Measurements from ENCODE around the gene ST7. TPM values are rescaled to one million over a fixed set of nuclear protein-coding genes. Genes with fewer than 3 reads are reported as not detected.

Gene ST7
- total and polyA plus RNA-seq, 8 donors = 7.5 to 49.0 (median 16.1) TPM

DNA sequence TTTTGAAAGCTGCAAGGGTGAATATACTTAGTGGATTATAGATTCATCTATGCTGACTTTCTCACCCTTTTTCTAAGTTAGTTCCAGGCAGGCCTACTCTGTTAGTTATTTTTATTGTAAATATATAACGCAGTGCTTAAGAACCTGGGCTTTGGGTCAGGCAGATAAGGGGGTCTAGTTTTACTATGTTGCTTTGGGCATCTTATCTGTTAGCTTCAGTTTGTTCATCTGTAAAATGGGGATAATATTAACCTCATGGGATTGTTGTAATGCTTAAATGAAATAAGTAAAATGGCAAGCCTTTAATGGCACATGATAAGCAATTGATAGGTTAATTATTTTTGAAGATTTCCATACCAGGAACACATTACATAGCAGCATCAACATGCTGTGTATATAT, 79.5 kb downstream of the ST7 start:
- 42 to 76% (median 69%) methylated on average over 1 of the region's 1 CpG for WGBS, 5 donors

DNA sequence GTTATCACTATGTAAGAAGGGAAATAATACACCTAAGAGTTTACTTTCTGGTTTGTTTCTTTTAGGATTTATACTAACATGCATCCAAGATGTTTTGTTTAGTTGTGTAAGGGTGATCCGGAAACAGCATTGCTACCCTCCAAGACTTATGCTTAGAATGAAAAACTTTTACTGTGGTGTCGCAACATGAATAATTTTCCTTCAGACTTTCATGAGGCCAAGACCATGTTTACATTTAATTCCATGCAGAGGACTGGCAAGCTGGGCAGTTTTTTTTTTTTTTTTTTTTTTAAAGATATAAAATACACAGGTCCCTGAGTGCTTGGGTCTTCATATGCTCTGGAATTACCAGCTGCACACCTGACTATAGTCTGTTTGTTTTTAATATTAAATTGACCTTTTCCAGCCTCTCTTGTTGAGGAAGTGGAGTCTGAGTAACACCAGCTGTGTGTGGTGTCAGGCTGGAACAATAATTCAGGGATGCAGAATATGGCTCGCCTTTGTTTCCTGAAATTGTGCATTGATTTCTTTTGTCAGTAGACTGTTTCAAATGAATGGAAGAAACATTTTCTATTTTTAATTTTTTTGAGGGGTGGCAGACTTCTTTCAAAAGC, 81.7 kb downstream of the ST7 start:
- Histone ChIP-seq H3K27me3 (no peaks in the 10 kb centered on the region), H3K4me3 (no peak overlapping the region), H3K9me3 (peaks cover 0 to 10% (median 2%) of the 10 kb centered on the region in 4 donors), H3K4me1 (peaks cover 0 to 41% (median 16%) of the 10 kb centered on the region in 4 donors), H3K27ac (peak overlapping the region in 1 of 5 donors; percentile 24), H3K36me3 (no peaks in the 10 kb centered on the region)
- intact Hi-C loops (cut with DNase I; ENCODE audit: low total_unique reads) = no loop called here
- TF ChIP-seq EP300 (IDR thresholded peaks at IDR 0.05) (no peak), CTCF (IDR thresholded peaks at IDR 0.05) (no peak), POLR2AphosphoS5 (IDR thresholded peaks at IDR 0.05) (no peak), POLR2A (IDR thresholded peaks at IDR 0.05) (no peak)
- peak in 1 of 2 donors; percentile 37 for DNase-seq
- 28 to 39% (median 33%) methylated on average over 3 of the region's 3 CpGs for WGBS, 5 donors

More for the DNA sequence above, 79.5 kb downstream of the ST7 start:
- no peak for TF ChIP-seq POLR2AphosphoS5 (IDR thresholded peaks at IDR 0.05)
- TF ChIP-seq EP300 (IDR thresholded peaks at IDR 0.05) = no peak
- TF ChIP-seq POLR2A (IDR thresholded peaks at IDR 0.05) = no peak
- TF ChIP-seq CTCF (IDR thresholded peaks at IDR 0.05) = no peak
- no peaks in the 10 kb centered on the region for H3K27me3 ChIP-seq
- H3K36me3 ChIP-seq = no peaks in the 10 kb centered on the region
- DNase-seq = no peak
- peaks cover 0 to 41% (median 16%) of the 10 kb centered on the region in 4 donors for H3K4me1 ChIP-seq
- H3K27ac ChIP-seq = no peak overlapping the region
- no peak overlapping the region for H3K4me3 ChIP-seq
- peaks cover 0 to 15% (median 6%) of the 10 kb centered on the region in 4 donors for H3K9me3 ChIP-seq
- intact Hi-C loops (cut with DNase I; ENCODE audit: low total_unique reads) = no loop called here

DNA sequence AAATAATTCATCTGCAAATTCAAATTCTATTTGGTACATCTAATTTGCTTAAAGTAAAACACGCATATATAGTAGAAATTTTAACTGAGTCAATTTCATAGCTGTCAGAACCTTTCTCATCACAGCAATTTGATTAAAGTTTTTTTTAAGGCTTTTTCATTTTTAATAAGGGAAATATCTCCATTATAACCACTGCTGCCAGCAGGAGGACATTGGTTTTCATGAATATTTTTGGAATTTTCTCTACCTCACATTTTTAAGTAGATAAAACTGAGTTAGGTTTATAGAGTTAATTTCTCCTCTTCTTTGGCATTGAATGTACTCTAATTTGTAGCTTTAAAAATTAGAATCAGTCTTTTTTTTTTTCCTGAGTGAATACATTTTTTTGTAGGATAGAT, 82.2 kb downstream of the ST7 start:
- peaks cover 0 to 5% (median 2%) of the 10 kb centered on the region in 4 donors for H3K9me3 ChIP-seq

DNA sequence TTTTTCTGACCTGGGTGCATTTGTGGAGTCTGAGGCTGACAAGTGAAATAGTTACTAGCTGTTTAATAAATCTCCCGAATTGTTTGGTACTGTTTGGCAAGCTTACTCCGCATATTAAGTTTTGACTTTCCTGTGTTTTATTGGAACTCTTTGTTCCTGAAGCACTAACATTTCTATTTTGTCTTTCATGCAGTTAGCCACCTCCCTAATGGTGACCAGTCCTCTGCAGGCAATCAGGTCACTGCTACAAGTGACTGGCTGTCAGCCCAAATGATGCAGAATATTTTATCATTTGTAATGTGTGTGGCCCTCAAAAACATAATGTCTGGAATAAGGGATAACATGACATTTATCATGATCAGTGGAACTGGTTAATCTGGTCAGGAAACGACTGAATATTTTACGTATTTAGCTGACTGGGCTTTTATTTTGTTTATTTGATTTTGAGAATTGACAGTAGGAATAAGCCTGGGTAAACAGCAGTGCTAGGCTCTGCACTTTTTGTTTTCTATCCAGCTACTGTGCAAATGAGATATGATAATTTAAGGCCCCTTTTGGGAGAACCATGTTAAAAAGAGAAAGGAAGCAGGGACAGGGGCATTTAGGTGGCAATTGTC, 82.9 kb downstream of the ST7 start:
- H3K36me3 ChIP-seq = no peaks in the 10 kb centered on the region
- DNase-seq = no peak
- intact Hi-C loops (cut with DNase I; ENCODE audit: low total_unique reads) = no loop called here
- no peak overlapping the region for H3K4me3 ChIP-seq
- TF ChIP-seq EP300 (IDR thresholded peaks at IDR 0.05) (no peak), POLR2A (IDR thresholded peaks at IDR 0.05) (no peak), CTCF (IDR thresholded peaks at IDR 0.05) (no peak), POLR2AphosphoS5 (IDR thresholded peaks at IDR 0.05) (no peak)
- H3K27me3 ChIP-seq = no peaks in the 10 kb centered on the region
- no peak overlapping the region for H3K27ac ChIP-seq
- H3K4me1 ChIP-seq = peaks cover 0 to 41% (median 16%) of the 10 kb centered on the region in 4 donors
- 50 to 68% (median 57%) methylated on average over 4 of the region's 4 CpGs for WGBS, 5 donors
- no peaks in the 10 kb centered on the region for H3K9me3 ChIP-seq

More for the DNA sequence above, 82.2 kb downstream of the ST7 start:
- H3K4me1 ChIP-seq = peaks cover 0 to 41% (median 16%) of the 10 kb centered on the region in 4 donors
- H3K27me3 ChIP-seq = no peaks in the 10 kb centered on the region
- WGBS, 5 donors = 89 to 98% (median 94%) methylated on average over 1 of the region's 1 CpG
- no peak overlapping the region for H3K27ac ChIP-seq
- no peak for TF ChIP-seq CTCF (IDR thresholded peaks at IDR 0.05)
- TF ChIP-seq POLR2AphosphoS5 (IDR thresholded peaks at IDR 0.05) = no peak
- no peak for TF ChIP-seq EP300 (IDR thresholded peaks at IDR 0.05)
- no peak for TF ChIP-seq POLR2A (IDR thresholded peaks at IDR 0.05)
- no peak for DNase-seq
- intact Hi-C loops (cut with DNase I; ENCODE audit: low total_unique reads) = no loop called here
- H3K4me3 ChIP-seq = no peak overlapping the region
- no peaks in the 10 kb centered on the region for H3K36me3 ChIP-seq
